ENCODE measurements around the gene UVRAG. TPM values are rescaled to one million over a fixed set of nuclear protein-coding genes. Genes with fewer than 3 reads are reported as not detected.
"Not testable (repeated sequence)": the region's sequence is repeated elsewhere in the genome, so short reads cannot be mapped to it uniquely, and the experiment has no call there.

The UVRAG gene
- polyA plus RNA-seq, 1 donor, result 9.7 TPM

- DNase-seq, result not testable (repeated sequence)
Measured at GRCh38 chr11:75880343-75880742, 65.3 kb downstream of the UVRAG start.

- no peak for DNase-seq
Measured at GRCh38 chr11:75884321-75884720, 69.3 kb downstream of the UVRAG start.

GRCh38 chr11:75888416-75888815, 73.4 kb downstream of the UVRAG start:
- no peak for DNase-seq

- DNase-seq, result no peak
Measured at GRCh38 chr11:75891947-75892739, 77.1 kb downstream of the UVRAG start.

GRCh38 chr11:75893251-75893650, 78.2 kb downstream of the UVRAG start:
- DNase-seq, result no peak

- no peak for DNase-seq
Measured at GRCh38 chr11:75894036-75894585, 79.1 kb downstream of the UVRAG start.

- peak; percentile 36 for DNase-seq
Measured at GRCh38 chr11:75896843-75897419, 81.9 kb downstream of the UVRAG start.

GRCh38 chr11:75898871-75899270, 83.9 kb downstream of the UVRAG start:
- DNase-seq, result no peak

GRCh38 chr11:75899806-75900205, 84.8 kb downstream of the UVRAG start:
- no peak for DNase-seq

GRCh38 chr11:75900848-75901247, 85.8 kb downstream of the UVRAG start:
- DNase-seq, result no peak

- DNase-seq, result no peak
Measured at GRCh38 chr11:75902631-75903030, 87.6 kb downstream of the UVRAG start.

- DNase-seq, result no peak
Measured at GRCh38 chr11:75903276-75903675, 88.3 kb downstream of the UVRAG start.

- DNase-seq, result no peak
Measured at GRCh38 chr11:75905434-75905833, 90.4 kb downstream of the UVRAG start.

GRCh38 chr11:75907906-75908527, 93.0 kb downstream of the UVRAG start:
- DNase-seq, result no peak

GRCh38 chr11:75910426-75911145, 95.6 kb downstream of the UVRAG start:
- no peak for DNase-seq

GRCh38 chr11:75911459-75911858, 96.4 kb downstream of the UVRAG start:
- DNase-seq, result no peak

- DNase-seq, result no peak
Measured at GRCh38 chr11:75913984-75914383, 99.0 kb downstream of the UVRAG start.

GRCh38 chr11:75916882-75917281, 101.9 kb downstream of the UVRAG start:
- no peak for DNase-seq

- DNase-seq, result no peak
Measured at GRCh38 chr11:75918331-75918730, 103.3 kb downstream of the UVRAG start.

GRCh38 chr11:75919525-75919924, 104.5 kb downstream of the UVRAG start:
- peak; percentile 47 for DNase-seq

GRCh38 chr11:75920848-75921247, 105.8 kb downstream of the UVRAG start:
- DNase-seq, result no peak

GRCh38 chr11:75921808-75922207, 106.8 kb downstream of the UVRAG start:
- DNase-seq, result no peak

All from hindlimb muscle (tissue), 1 donor.